ENCODE results near the gene EGLN3.

Gene EGLN3

GRCh38 chr14:33900706-33901105 is 50.2 kb downstream of the EGLN3 start:
- no peak for DNase-seq (ENCODE audit: low read depth)
- TF ChIP-seq CTCF (IDR thresholded peaks at IDR 0.05; ENCODE audit: insufficient read depth, low read depth, low read length, missing control alignments), result no peak
- no peak overlapping the region for H3K4me3 ChIP-seq (ENCODE audit: low read length)

- DNase-seq (ENCODE audit: low read depth), result no peak
- TF ChIP-seq CTCF (IDR thresholded peaks at IDR 0.05; ENCODE audit: insufficient read depth, low read depth, low read length, missing control alignments), result no peak
Observed at GRCh38 chr14:33899723-33900341, 51.0 kb downstream of the EGLN3 start.

GRCh38 chr14:33897878-33898535 is 52.9 kb downstream of the EGLN3 start:
- no peak overlapping the region for H3K4me3 ChIP-seq (ENCODE audit: low read length)
- no peak for DNase-seq (ENCODE audit: low read depth)
- no peak for TF ChIP-seq CTCF (IDR thresholded peaks at IDR 0.05; ENCODE audit: insufficient read depth, low read depth, low read length, missing control alignments)

More at GRCh38 chr14:33899723-33900341, 51.0 kb downstream of the EGLN3 start:
- H3K4me3 ChIP-seq (ENCODE audit: low read length), result no peak overlapping the region

- H3K4me3 ChIP-seq (ENCODE audit: low read length), result no peak overlapping the region
- TF ChIP-seq CTCF (IDR thresholded peaks at IDR 0.05; ENCODE audit: insufficient read depth, low read depth, low read length, missing control alignments), result no peak
- DNase-seq (ENCODE audit: low read depth), result no peak
Observed at GRCh38 chr14:33897382-33897781, 53.5 kb downstream of the EGLN3 start.

GRCh38 chr14:33894339-33894738 is 56.5 kb downstream of the EGLN3 start:
- DNase-seq (ENCODE audit: low read depth), result no peak
- no peak for TF ChIP-seq CTCF (IDR thresholded peaks at IDR 0.05; ENCODE audit: insufficient read depth, low read depth, low read length, missing control alignments)
- H3K4me3 ChIP-seq (ENCODE audit: low read length), result no peak overlapping the region

- no peak overlapping the region for H3K4me3 ChIP-seq (ENCODE audit: low read length)
- DNase-seq (ENCODE audit: low read depth), result no peak
- TF ChIP-seq CTCF (IDR thresholded peaks at IDR 0.05; ENCODE audit: insufficient read depth, low read depth, low read length, missing control alignments), result no peak
Observed at GRCh38 chr14:33891700-33892099, 59.2 kb downstream of the EGLN3 start.

GRCh38 chr14:33884916-33885315 is 66.0 kb downstream of the EGLN3 start:
- DNase-seq (ENCODE audit: low read depth), result no peak
- H3K4me3 ChIP-seq (ENCODE audit: low read length), result no peak overlapping the region
- TF ChIP-seq CTCF (IDR thresholded peaks at IDR 0.05; ENCODE audit: insufficient read depth, low read depth, low read length, missing control alignments), result no peak

All from epithelial cell of esophagus (primary cell).